NCI-H187 treated with DMSO at 0.1 percent for 48 hours (cell line): ENCODE data around the gene METTL23.
"Not testable (repeated sequence)": the region's sequence is repeated elsewhere in the genome, so short reads cannot be mapped to it uniquely, and the experiment has no call there.

Source experiments
- DNase-seq: peaks from one replicate; lab custom pipeline; 2025; lab: John Stamatoyannopoulos, UW

The METTL23 gene

GRCh38 chr17:76735586-76736348 lies 9.1 kb downstream of the METTL23 start:
- no peak for DNase-seq

- no peak for DNase-seq
These were observed 9.9 kb downstream of the METTL23 start for GRCh38 chr17:76736349-76737081.

- DNase-seq: peak; percentile 90
These were observed 10.5 kb downstream of the METTL23 start, which contains the start of gene SRSF2 for GRCh38 chr17:76737082-76737675. SRSF2 (minus strand) TSS chr17:76737331; CDS start chr17:76737160, 171 bp downstream.

- DNase-seq: no peak
These were observed 11.2 kb downstream of the METTL23 start, which contains the start of gene MFSD11 for GRCh38 chr17:76737676-76738467. MFSD11 (plus strand) TSS chr17:76738119; CDS start chr17:76738353, 234 bp downstream.

GRCh38 chr17:76738468-76738850 lies 11.8 kb downstream of the METTL23 start:
- DNase-seq: no peak

- not testable (repeated sequence) for DNase-seq
These were observed 13.0 kb downstream of the METTL23 start for GRCh38 chr17:76739568-76740115.

GRCh38 chr17:76740329-76741118 lies 13.9 kb downstream of the METTL23 start:
- DNase-seq: no peak

- DNase-seq: no peak
These were observed 16.3 kb downstream of the METTL23 start for GRCh38 chr17:76742958-76743357.

- DNase-seq: no peak
These were observed 18.1 kb downstream of the METTL23 start for GRCh38 chr17:76744747-76745146.

- not testable (repeated sequence) for DNase-seq
These were observed 19.1 kb downstream of the METTL23 start for GRCh38 chr17:76745785-76746184.

- no peak for DNase-seq
These were observed 21.2 kb downstream of the METTL23 start for GRCh38 chr17:76747716-76748363.

- no peak for DNase-seq
These were observed 22.0 kb downstream of the METTL23 start for GRCh38 chr17:76748657-76749056.

GRCh38 chr17:76751416-76751993 lies 24.9 kb downstream of the METTL23 start:
- no peak for DNase-seq

- DNase-seq: no peak
These were observed 25.4 kb downstream of the METTL23 start for GRCh38 chr17:76752006-76752405.

GRCh38 chr17:76753061-76753961 lies 26.7 kb downstream of the METTL23 start:
- DNase-seq: no peak

GRCh38 chr17:76755285-76755684 lies 28.6 kb downstream of the METTL23 start:
- DNase-seq: no peak

- DNase-seq: no peak
These were observed 30.6 kb downstream of the METTL23 start for GRCh38 chr17:76757256-76757655.

GRCh38 chr17:76758570-76758969 lies 31.9 kb downstream of the METTL23 start:
- no peak for DNase-seq
